Peyer's patch (tissue), 4 donors: ENCODE results near the gene PSD4.

Source experiments
- CTCF ChIP-seq, 6 experiments: fragments of 450-650 bp in 4 of 6; fragments of 200-600 bp in 2 of 6; sonication (generic) in 1 of 6; IDR thresholded peaks; one replicate each; pipeline ENCODE4 v1.5.1; 2017 to 2019; ENCODE audit warnings: antibody characterized with exemption in 6 of 6, mild to moderate bottlenecking in 3 of 6, moderate library complexity in 1 of 6
- POLR2A ChIP-seq, 2 donors: fragments of 450-650 bp; IDR thresholded peaks; one replicate each; pipeline ENCODE4 v1.5.1; 2017; ENCODE audit warnings: antibody characterized with exemption in 2 of 2, mild to moderate bottlenecking in 2 of 2, moderate library complexity in 2 of 2

- no peak for TF ChIP-seq CTCF (IDR thresholded peaks at IDR 0.05)
- no peak for TF ChIP-seq POLR2A (IDR thresholded peaks at IDR 0.05)
Measured at GRCh38 chr2:113172721-113173541, 840 bp upstream of the PSD4 start.
